NCI-H128 (cell line): Measurements from ENCODE around the gene FAF1.
A peak's percentile ranks its signal among the peaks of the same experiment; 100 is the strongest.

Experiments
- DNase-seq: peaks from one replicate; lab custom pipeline; 2025; ENCODE audit not compliant: unreplicated experiment; lab: John Stamatoyannopoulos, UW

The FAF1 gene

GRCh38 chr1:50710099-50710498 is 250.0 kb downstream of the FAF1 start:
- DNase-seq: no peak

DNA sequence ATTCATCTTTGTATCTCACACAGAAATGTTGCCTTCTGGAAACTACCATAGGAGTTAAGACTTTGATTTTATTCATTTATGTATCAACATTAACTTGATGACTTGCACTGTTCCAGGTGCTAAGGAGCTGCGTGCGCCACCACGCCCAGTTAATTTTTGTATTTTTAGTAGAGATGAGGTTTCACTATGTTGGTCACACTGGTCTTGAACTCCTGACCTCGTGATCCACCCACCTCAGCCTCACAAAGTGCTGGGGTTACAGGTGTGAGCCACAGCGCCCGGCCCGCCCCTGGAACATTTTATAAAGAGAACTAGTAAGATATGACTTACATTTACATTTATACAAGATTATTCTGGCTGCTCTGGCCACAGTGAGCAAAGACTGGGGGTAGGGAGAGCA is 252.2 kb downstream of the FAF1 start:
- DNase-seq: no peak

DNA sequence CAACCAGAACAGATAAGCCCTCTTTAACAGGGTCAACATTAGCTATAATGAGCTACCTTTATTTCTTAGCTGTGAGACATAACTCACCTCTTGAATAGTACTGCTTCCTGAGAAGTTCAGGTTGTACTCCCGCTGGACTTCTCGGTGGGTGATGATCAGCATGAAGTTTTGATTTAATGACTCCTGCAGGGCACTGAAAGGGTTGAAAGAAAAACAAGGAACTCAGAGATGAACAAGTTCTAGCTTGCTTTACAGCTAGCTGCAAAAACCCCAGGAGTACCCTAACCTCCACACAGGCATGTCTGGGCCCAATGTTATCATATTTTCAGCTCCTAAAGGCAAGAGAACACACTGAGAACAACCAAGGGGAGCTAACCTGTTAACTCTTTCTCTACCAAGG is 254.4 kb downstream of the FAF1 start:
- DNase-seq: peak; percentile 26

DNA sequence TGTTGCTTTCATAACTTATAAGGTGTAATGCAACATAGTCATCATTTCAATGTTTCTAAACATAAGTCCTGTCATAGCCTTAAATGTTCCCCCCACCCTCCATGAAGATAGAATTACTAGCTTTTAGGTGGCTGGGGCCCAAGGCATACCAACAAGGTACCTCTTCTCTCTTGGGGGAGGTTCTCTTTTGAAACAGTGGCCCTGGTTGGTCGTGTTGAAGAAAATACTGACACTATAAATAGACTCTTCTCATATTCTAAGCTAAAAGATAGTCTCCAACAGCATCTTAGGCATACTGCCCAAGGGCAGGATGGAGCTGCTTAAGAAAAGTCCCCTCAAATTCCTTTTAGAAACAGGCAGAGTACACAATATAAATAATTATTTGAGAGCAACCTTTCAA is 255.0 kb downstream of the FAF1 start:
- no peak for DNase-seq

DNA sequence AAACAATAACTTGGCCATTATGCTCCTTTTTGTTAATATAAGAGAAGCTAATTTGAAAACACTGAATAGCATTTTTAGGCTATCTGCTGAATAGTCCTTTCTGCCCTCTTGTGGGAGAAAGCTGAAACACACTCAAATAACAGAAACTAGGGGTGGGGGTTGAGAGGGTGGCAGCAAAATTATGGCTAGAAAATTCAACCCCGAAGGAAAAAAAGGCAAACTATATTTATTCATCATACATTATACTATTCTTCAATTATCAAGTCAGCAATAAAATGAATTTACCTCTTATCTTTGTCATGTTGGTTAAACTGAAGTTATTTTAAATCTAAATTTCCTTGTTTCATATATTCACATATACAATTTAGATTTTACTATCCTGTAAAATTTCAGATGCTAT is 255.9 kb downstream of the FAF1 start:
- peak; percentile 50 for DNase-seq

DNA sequence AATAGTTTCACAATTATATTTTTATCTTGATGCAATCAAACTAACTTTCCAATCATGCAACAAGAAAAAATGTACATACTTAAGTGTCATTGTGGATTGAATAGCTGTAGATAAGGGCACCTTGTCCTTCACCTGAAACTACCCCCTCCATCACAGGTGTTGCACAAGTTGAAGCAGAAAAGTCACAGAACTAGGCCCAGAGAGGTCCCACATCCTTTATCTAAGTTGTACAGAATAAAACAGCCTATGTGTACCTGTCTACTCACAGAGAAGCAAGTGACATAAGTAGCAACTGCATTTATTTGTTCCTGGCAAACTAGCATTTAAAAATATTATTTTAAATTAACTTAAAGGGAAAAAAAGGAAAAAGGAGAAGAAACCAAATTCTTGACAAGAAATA is 256.8 kb downstream of the FAF1 start:
- DNase-seq: no peak

DNA sequence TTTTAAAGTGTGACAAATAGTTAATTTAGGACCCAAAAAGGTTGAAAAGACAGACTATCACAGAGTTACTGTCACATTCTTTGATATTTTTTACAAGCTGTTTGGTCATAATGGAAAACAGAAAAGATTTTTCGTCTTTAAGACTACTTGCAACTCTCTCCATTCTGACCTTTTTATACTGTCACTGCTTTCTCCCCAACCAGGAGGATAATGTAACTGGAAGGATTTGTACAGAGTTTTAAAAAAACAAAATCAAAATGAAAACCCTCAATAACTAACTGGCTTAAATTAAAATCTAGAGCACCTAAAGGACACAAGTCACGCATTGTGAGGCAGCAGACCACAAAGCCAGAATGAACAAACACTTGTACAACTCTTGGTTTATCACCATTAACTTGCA is 257.7 kb downstream of the FAF1 start:
- no peak for DNase-seq

DNA sequence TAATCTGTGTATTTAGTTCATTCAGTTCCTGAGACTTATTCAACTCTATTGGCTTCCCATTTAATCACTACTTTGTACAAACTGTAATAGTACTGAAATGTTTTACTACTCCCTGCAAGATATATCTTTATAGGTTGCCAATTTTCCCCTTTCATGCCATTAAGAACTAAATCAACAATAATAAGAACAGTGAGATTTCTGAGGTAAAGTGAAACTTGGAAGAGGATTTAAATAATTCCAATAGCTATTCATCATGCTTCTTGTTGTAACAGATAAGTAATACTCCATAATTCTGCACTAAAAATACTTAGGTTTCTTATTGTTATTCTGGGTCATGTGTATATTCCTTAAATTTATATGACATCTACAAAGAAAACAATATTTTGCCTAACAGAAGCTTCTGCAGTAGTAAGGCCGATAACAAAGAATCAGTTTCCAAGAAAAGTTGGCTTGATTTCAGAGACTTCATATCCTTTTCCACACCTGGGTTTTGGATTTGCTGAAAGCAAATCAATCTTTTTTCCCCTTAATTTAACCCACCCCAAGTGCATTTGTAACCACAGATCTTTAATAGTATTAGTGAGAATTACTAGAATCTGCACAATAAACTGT is 258.3 kb downstream of the FAF1 start:
- no peak for DNase-seq

GRCh38 chr1:50700621-50701020 is 259.4 kb downstream of the FAF1 start:
- no peak for DNase-seq

DNA sequence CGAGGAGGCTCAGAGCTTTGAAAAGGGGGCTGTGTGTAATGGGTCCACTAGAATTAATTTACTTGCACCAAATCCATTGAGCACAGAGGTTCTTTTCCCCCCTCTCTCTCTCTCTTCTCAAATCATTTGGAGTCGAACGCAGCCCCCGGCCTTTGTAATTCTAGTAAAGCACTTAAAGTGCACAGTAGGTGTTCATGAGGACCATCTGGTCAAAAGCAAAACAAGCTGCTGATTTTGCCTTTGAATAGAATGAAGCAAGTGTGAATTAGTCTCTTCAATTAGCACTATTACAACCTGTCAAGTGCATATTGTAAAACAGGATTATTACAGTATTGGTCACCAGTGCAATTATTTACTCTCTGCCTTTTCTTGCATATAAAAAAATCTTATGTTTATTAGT is 259.9 kb downstream of the FAF1 start:
- peak; percentile 88 for DNase-seq

DNA sequence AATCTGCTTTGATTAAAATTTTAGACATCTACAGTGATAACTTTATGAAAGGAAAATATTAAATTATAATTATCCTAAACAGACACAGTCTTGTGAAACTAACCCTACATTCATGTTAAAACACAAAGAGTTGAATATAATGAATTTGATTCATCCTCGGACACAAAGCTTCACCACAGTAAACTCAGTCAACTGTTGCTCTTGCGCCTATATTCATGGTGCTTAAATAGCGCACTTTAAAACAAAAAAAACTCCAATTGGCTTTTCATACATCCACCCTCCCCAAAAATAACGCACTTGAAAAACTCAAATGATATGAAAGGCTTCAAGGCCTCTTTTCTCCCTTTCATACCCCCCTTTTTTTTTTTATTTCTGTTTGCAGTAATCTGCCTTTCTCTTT is 260.3 kb downstream of the FAF1 start:
- no peak for DNase-seq

DNA sequence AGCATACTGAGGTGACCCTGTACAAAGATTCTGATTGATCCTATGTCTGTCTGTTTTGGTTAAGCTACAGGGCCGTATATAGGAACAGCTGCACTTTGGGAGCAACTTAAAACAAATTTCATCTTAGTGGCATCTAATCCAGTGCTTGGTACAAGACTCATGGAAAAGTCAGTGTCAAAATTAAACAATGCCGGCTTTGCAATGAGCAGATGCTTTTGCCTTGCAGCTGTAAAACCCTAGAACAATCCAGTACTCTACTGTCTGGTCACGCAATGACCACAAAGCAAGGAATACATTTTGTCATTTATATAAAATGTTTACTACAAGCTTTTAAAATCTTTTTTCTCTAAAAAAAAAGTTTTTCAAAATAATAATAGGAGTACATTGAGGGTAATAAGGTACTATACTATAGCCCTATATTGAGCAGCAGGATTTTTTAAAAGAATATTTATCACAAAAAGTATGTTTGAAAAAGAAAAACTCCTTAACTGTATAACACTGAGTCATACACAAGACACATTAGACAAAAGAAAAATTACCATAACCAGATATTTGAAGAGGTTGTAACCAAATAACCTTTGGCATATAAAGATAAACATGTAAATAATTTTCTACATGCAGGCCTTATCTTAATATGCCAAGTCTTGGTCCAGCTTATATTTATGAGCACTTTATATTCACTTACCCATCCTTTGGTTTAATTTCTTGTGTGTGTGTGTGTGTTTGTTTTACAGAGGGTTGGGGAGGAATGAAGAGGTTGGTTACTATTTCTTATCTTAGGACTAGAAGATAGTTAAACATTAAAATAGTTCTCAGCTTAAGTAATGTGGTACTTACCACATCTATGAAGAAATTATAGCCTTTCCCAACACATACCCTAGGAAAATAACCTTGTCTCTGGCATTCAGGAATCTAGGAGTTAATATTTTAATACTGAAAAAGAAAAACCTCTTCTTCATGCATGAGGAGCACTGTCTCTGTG is 262.3 kb downstream of the FAF1 start:
- no peak for DNase-seq

DNA sequence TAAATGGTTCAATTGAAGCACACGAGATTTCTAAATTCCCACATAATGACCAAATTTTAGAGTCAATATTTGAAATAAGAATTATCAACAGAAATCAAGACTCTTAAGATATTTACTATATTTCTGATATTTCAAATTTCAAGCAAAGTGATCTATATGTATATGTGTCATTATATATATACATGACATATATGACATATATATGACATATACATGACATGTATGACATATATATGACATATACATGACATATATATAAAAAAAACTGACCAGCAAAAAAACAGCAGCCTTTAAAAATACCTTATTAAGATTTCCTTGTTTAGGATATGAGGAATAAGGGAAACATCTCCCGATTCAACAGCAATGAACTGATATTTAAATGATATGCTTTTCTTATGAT is 266.2 kb downstream of the FAF1 start:
- DNase-seq: no peak

DNA sequence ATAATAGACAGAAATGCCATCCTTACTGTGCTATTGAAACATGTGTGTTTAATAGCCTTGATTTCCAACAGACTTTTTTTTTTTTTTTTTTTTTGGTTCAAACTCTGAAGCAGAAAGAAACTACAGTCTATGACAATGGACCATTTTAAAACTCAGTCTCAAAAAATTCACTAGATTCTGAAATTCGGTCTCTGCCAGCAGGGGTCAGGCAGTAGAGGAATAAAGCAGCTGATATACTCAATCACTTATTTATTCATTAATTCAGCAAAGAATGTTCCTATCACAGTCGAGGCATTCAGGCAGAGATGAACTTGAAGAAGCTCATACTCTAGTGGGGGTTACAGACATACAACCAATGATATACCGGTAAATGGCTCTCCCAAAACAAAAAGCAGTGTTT is 275.9 kb downstream of the FAF1 start:
- no peak for DNase-seq

- no peak for DNase-seq
These were observed 278.1 kb downstream of the FAF1 start for GRCh38 chr1:50681931-50682330.

GRCh38 chr1:50667710-50668356 is 292.2 kb downstream of the FAF1 start:
- no peak for DNase-seq

- no peak for DNase-seq
These were observed 292.8 kb downstream of the FAF1 start for GRCh38 chr1:50667272-50667671.

DNA sequence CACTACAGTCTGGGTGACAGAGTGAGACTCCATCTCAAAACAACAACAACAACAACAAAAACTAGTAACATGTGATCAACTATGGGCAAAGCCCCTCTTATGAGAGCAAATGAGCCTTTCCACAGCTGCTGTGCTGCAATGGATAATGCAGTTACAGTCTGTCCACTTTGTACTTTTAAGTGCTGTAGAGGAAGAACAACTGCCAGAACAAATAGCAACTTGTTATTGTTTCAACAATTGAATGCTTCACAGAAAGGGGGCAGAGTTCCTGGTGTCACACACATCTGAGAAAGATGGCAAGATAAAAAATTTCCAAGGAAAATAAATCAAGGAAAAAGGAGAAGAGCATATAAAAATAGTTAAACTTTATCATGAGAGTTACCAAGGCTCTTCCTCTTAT is 293.2 kb downstream of the FAF1 start:
- DNase-seq: no peak

DNA sequence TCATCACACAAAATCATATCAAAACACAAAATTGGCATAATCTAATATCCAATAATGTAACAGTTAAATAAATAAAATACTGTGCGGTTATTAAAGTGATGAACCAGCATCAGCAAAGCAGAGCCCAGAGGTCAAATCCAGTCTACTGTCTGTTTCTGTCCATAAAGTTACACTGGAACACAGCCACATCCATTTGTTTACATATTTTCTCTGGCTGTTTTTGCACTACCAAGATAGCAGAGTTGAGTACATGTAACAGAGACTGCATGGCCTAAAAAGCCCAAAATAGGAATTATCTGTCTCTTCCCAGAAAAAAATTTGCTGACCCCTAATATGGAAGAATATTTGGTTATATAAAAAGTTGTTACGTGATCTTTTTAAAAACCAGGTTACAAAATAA is 294.7 kb downstream of the FAF1 start:
- DNase-seq: no peak

DNA sequence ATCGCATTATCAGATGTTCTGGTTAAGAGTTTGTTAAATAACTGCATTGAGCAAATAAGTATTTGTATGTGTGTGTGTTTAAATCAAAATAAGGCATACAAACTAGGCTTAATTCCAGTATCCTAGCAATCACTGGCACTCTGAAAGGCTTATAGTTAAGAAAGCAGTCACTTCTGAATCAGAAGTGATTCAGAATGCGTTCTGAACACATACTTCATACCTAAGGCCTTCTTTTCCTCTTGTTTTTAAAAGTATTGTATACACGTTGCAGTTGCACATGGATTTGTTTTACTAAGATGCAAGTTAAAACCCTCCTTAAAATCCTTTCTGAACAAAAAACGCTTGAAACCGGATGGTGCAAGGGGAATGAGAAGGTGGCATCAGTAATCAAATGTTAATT is 298.4 kb downstream of the FAF1 start:
- DNase-seq: no peak

- DNase-seq: peak; percentile 44
These were observed 300.9 kb downstream of the FAF1 start for GRCh38 chr1:50659107-50659662.
